ENCODE results near the gene IFRD1.

- TF ChIP-seq, protein P1, sequence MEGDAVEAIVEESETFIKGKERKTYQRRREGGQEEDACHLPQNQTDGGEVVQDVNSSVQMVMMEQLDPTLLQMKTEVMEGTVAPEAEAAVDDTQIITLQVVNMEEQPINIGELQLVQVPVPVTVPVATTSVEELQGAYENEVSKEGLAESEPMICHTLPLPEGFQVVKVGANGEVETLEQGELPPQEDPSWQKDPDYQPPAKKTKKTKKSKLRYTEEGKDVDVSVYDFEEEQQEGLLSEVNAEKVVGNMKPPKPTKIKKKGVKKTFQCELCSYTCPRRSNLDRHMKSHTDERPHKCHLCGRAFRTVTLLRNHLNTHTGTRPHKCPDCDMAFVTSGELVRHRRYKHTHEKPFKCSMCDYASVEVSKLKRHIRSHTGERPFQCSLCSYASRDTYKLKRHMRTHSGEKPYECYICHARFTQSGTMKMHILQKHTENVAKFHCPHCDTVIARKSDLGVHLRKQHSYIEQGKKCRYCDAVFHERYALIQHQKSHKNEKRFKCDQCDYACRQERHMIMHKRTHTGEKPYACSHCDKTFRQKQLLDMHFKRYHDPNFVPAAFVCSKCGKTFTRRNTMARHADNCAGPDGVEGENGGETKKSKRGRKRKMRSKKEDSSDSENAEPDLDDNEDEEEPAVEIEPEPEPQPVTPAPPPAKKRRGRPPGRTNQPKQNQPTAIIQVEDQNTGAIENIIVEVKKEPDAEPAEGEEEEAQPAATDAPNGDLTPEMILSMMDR (IDR thresholded peaks at IDR 0.05), result no peak
- TF ChIP-seq POLR2A (IDR thresholded peaks at IDR 0.05), result no peak
Measured at GRCh38 chr7:112411186-112411795, 39.0 kb upstream of the IFRD1 start.
